IPS-18c (cell line): Measurements from ENCODE around the gene CXCR1.

Experiments used
- H3K4me3 ChIP-seq: 2 replicates; pipeline ENCODE4 v1.7.0; 2013; ENCODE audit warnings: low read depth, mild to moderate bottlenecking, low read length, moderate library complexity; ENCODE audit not compliant: insufficient read depth
- H3K9me3 ChIP-seq: one replicate; pipeline ENCODE4 v1.6.1; 2013; ENCODE audit warnings: mild to moderate bottlenecking, low read length, moderate library complexity; ENCODE audit not compliant: control insufficient read depth, insufficient read depth

Gene CXCR1

GRCh38 chr2:218169757-218170546, 3.2 kb upstream of the CXCR1 start:
- H3K4me3 ChIP-seq = no peak overlapping the region
- no peaks in the 10 kb centered on the region for H3K9me3 ChIP-seq

- no peak overlapping the region for H3K4me3 ChIP-seq
- no peaks in the 10 kb centered on the region for H3K9me3 ChIP-seq
Measured at GRCh38 chr2:218168635-218169462, 2.1 kb upstream of the CXCR1 start.

GRCh38 chr2:218168016-218168415, 1.3 kb upstream of the CXCR1 start:
- no peaks in the 10 kb centered on the region for H3K9me3 ChIP-seq
- H3K4me3 ChIP-seq = no peak overlapping the region

- no peak overlapping the region; the same call in 1 of the 2 replicates for H3K4me3 ChIP-seq
- H3K9me3 ChIP-seq = no peaks in the 10 kb centered on the region
Measured at GRCh38 chr2:218162814-218163213, 3.9 kb downstream of the CXCR1 start.

- H3K9me3 ChIP-seq = no peaks in the 10 kb centered on the region
Measured at GRCh38 chr2:218161644-218162043, 5.1 kb downstream of the CXCR1 start.

GRCh38 chr2:218155953-218156479, 10.7 kb downstream of the CXCR1 start:
- Histone ChIP-seq H3K9me3 (no peaks in the 10 kb centered on the region), H3K4me3 (no peak overlapping the region)

More at GRCh38 chr2:218161644-218162043, 5.1 kb downstream of the CXCR1 start:
- H3K4me3 ChIP-seq = no peak overlapping the region

GRCh38 chr2:218152777-218153176, 14.0 kb downstream of the CXCR1 start:
- no peak overlapping the region for H3K4me3 ChIP-seq
- H3K9me3 ChIP-seq = no peaks in the 10 kb centered on the region

GRCh38 chr2:218152172-218152571, 14.6 kb downstream of the CXCR1 start:
- Histone ChIP-seq H3K4me3 (no peak overlapping the region), H3K9me3 (peaks cover 2% of the 10 kb centered on the region)

- H3K9me3 ChIP-seq = peaks cover 2% of the 10 kb centered on the region
Measured at GRCh38 chr2:218149848-218150440, 16.8 kb downstream of the CXCR1 start.

GRCh38 chr2:218149098-218149497, 17.7 kb downstream of the CXCR1 start:
- peaks cover 2% of the 10 kb centered on the region for H3K9me3 ChIP-seq
- no peak overlapping the region for H3K4me3 ChIP-seq

More at GRCh38 chr2:218149848-218150440, 16.8 kb downstream of the CXCR1 start:
- no peak overlapping the region for H3K4me3 ChIP-seq

GRCh38 chr2:218146056-218146455, 20.7 kb downstream of the CXCR1 start:
- H3K9me3 ChIP-seq = peaks cover 2% of the 10 kb centered on the region
- no peak overlapping the region for H3K4me3 ChIP-seq

- Histone ChIP-seq H3K9me3 (peaks cover 2% of the 10 kb centered on the region), H3K4me3 (no peak overlapping the region)
Measured at GRCh38 chr2:218145124-218145523, 21.6 kb downstream of the CXCR1 start.

- no peaks in the 10 kb centered on the region for H3K9me3 ChIP-seq
- H3K4me3 ChIP-seq = no peak overlapping the region
Measured at GRCh38 chr2:218138047-218138446, 28.7 kb downstream of the CXCR1 start.

- no peaks in the 10 kb centered on the region for H3K9me3 ChIP-seq
- no peak overlapping the region for H3K4me3 ChIP-seq
Measured at GRCh38 chr2:218137514-218137913, 29.2 kb downstream of the CXCR1 start.

GRCh38 chr2:218130822-218131221, 35.9 kb downstream of the CXCR1 start:
- Histone ChIP-seq H3K4me3 (no peak overlapping the region; the same call in 1 of the 2 replicates), H3K9me3 (no peaks in the 10 kb centered on the region)

- Histone ChIP-seq H3K9me3 (no peaks in the 10 kb centered on the region), H3K4me3 (no peak overlapping the region)
Measured at GRCh38 chr2:218130377-218130776, 36.4 kb downstream of the CXCR1 start.

- H3K4me3 ChIP-seq = no peak overlapping the region
- no peaks in the 10 kb centered on the region for H3K9me3 ChIP-seq
Measured at GRCh38 chr2:218129458-218130135, 37.2 kb downstream of the CXCR1 start.
